GM19452 (cell line): ENCODE data around the gene TMEM114.
"Not testable (repeated sequence)": the region's sequence is repeated elsewhere in the genome, so short reads cannot be mapped to it uniquely, and the experiment has no call there.

Experiments
- ATAC-seq: cut with Tn5 transposase; IDR thresholded peaks from one replicate; pipeline ENCODE4 v1.9.1; 2021; ENCODE audit not compliant: unreplicated experiment

TMEM114 gene

DNA sequence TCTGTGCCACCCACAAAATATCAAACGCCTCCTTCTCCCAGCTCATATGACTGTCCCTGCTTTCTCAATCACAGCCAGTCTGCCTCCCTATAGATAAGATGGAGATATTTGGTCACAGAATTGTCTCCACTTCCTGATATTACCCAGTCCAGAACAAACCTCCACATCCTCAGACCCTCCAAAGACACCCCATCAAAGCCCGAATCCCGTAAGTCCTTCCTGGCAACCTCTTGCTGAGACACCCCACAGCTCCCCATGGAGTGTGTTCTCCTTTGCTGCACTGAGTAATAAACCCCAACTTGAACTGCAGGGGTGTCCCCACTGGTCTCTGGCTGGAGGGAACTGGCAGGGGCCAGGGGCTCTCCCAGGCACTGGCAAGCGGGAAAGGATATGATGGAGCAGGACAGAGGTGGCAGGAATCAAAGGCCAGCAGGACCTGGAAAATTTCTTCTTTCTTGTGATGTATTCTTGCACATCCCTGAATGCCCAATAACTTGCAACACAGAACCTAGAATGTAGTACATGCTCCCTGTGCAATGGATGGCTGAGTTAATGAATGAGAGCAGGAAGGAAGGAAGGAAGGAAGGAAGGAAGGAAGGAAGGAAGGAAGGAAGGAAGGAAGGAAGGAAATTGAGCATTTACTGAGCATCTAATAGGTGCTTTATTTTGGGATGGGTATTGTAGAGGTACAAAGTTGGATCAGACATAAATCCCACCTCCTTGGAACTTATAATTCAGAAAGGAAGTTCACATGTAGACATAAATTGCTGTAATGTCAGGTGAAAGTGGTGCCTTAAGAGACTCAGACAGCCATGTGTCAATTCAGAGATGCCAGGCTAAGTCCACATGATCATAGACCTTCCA lies 13.9 kb downstream of the TMEM114 start:
- ATAC-seq, result no peak

DNA sequence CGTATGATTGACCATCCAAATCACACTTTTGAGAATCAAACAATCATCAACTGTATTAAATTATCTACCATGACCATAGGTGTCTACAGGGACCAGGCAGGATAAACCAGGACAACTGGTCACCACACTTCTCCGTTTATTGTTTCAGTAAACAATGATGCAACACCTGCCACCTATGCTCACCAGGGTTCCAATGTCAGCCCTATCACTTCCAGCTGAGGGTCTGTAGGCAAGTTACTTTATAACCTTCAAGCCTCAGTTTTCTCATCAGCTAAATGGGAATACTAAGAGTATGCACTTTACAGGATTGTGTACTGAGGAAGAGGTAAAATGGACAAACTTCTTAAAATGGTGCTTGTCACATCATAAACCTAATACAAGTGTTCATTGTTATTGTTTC lies 14.9 kb downstream of the TMEM114 start:
- ATAC-seq, result no peak

DNA sequence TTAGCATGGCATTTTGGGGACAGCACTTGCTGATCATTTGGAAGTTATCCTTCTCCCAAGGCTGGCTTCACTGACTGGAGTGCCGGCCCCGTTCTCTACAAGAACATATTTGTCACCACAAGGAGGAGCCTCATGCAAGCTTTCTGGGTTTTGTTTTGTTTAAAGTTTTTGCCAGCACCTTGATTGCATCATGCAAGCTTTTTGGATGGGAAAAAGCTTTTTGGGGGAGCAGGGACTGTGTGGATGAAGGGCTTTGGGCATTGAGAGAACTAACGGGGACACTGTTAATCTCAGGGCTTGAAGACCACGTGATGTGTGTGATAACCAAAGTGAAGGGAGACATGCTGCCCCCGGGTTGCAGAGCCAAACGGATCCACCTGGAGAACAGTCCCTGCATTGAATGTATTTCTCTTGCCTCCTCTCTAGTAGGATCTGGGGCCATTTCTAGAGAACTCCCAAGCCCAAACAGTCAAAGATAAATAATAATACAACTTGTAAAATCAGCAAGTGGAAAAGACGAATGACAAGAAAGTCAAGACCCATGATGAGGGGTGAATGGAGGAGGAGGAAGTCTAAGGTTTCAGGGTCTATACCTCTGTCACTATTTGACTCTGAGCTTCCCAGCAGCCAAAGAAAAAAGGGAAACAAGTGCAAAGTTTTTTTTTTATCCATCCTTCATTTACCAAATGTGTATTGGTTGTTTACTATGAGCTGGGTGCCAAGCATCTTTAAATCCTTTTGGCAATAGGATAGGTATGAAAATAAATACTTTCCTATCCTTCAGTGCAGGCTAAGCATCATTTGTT lies 17.2 kb downstream of the TMEM114 start:
- no peak for ATAC-seq

DNA sequence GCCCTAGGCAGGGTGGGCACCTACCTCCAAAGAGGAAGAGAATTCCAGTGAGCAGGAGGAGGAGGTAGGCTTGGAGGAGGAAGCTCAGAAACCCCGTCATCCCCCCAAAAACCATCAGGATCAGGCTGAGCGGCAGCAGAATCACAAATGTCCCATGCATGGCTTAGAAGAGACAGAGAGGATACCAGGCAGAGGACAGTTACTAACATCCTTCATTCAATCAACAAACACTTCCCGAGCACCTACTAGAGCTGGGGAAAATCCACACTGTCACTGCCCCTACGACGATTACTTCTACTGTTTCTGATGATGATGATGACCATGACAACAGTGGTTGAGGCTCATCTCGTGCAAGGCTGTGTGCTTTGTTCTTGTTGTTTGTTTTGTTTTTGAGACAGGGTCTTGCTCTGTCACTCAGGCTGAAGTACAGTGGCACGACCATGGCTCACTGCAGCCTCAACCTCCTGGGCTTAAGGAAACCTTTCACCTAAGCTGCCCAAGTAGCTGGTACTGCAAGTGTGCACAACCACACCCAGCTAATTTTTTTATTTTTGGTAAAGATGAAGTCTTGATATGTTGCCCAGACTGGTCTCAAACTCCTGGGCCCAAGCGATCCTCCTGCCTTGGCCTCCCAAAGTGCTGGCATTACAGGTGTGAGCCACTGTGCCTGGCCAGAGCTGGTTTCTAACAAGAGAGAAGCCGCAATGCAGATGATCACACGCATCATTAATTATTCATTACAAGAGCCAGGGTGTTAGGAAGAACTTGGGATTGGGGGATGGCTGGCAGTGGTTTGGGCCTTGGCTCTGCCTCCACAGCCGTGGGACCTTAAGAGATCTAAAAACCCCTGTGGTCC lies 18.0 kb downstream of the TMEM114 start:
- no peak for ATAC-seq

DNA sequence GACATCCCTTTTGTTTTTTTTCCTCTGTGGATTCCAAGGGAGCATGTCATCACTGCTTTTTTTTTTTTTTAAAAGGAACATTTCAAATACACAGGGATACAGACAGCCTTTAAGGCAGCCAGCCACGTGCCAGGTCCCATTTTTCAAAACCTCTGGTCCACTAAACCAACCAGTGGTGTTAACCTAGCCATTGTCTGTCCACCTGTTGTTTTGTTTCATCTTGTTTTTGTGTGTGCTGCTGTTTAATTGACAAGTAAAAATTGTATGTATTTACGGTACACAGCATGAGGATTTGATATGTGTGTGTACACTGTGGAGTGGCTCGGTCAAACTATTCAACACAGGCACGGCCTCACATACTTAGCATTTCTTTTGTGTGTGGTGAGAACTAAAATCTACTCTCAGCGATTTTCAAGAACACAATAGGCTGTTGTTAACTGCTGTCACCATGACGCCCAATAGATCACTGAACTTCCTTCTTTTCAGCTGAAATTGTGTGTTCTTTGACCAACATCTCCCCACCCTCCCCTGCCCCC lies 19.2 kb downstream of the TMEM114 start:
- no peak for ATAC-seq

DNA sequence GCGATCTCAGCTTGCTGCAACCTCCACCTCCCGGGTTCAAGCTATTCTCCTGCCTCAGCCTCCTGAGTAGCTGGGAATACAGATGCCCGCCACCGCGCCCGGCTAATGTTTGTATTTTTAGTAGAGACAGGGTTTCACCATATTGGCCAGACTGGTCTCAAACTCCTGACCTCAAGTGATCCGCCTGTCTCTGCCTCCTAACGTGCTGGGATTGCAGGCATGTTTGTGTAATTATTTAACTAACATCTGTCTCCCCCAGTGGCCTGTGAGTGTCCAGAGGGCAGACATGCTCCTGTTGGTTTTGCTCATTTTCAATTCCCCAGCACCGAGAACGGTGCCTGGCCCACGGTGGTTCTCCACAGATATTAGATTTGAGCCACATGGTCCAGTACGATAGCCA lies 19.9 kb downstream of the TMEM114 start:
- not testable (repeated sequence) for ATAC-seq

DNA sequence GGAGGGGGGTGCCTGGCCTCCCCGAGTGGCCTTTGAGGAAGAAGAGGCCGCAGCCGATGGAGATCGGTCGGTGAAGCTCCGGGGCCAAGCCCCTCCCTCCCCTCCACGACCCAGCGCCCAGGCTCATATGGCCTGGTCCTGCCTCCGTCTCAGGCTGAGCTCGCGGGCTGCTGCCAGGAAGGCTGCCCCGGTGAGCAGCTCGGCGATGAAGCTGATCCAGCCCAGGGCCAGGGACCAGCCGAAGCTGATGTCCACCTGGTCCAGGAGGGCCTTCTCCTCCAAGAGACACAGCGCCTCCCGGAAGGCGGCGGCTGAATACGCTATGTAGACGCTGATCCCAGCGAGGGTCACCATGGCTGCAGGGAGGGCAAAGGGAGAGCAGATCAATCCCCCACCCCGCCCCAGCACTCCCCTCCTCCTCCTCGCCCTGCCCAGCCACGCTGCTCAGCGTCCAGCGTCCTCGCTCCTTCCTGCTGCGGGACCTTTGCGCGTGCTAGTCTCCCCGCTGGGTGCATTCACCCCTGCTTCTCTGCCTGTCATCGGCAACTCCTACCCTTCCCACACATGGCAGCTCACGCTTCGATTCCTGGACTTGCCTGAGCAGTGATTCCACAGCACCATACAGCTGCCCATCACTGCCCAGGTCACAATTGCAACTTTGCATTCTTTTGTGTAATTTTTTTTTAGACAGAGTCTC lies 20.5 kb downstream of the TMEM114 start:
- ATAC-seq, result no peak

DNA sequence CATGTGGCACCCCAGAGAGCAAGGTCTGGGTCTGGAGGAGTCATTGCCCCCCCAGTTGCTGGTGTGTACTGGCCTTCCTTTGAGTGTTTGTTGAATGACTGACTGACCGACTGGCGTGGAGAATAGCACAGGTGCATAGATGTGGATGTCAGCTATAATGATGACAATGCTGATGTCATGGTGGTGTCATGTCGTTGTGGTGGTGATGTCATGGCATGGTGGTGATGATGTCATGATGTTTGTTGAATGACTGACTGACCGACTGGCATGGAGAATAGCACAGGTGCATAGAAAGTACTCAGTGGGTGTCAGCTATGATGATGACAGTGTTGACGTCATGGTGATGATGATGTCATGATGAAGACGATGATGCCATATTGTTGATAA lies 22.1 kb downstream of the TMEM114 start:
- no peak for ATAC-seq

DNA sequence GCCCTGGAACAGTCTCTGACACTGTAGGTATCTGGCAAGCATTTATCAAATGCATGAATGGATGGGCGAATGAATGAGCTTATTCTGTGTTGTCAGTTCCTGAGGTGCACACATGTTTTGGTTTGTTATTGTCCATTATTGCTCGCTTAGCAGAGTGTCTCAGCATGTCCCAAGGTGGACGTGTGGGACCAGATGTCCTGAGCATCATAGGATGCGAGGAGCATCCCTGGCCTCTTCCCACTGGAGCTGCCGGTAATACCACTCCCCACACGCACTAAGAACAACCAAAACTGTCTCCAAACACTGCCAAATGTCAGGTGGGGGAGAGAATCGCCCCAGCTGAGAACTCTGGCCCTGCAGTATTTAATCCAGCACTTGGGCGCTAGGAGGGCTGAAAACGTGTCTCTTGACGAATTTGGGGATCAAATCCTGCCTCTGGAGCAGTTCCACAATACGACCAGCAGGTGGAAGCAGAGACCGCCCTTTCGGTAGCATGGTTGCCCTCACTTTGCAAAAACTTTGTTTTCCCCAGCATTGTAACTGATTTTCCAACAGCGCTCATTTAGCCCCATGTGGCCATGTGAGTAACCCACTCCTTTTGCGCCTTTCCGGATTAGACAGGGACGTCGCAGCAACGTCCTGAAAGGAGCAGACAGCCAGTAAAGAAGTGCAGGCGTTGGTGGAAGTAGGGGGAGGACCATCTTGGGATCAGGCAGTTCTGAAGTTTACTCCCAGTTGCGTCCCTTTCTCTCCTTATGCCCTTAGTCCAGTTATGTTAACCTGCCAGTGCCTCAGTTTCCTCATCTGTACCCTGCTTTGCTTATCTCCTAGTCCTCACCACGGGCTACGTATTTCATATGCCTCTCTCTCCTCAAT lies 22.7 kb downstream of the TMEM114 start:
- ATAC-seq, result peak; percentile 92

DNA sequence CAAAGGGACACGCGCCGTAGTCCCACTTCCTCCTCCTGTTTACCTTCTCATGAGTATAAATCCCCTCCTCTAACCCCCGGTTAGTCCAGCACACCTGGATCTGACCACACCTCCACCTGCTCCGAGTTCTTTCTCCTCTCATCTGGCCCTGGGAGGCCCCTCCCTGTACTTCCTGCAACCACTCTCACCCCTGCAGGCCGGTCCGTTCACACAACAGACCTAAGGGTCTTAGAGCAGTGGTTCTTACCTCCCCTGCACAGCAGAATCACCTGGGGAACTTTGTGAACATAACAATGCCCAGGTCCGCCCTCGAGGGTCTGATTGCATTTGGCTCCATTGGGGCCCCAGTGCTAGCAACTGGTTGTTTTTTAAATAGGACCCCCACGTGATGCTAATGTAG lies 24.8 kb downstream of the TMEM114 start:
- no peak for ATAC-seq

DNA sequence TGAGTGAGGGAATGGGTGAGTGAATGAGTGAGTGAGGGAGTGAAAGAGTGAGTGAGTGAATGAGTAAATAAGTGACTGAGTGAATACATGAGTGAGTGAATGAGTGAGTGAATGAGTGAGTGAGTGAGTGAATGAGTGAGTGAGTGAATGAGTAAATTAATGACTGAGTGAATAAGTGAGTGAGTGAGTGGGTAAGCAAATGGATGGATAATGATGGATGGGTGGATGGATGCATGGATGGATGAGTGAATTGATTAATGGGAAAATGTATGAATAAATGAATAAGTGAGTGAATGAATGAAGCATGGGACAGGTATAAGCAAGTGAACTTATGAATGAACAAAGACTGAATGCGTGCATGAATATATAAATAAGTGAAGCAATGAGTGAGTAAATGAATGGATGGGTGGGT lies 25.4 kb downstream of the TMEM114 start:
- ATAC-seq, result no peak

DNA sequence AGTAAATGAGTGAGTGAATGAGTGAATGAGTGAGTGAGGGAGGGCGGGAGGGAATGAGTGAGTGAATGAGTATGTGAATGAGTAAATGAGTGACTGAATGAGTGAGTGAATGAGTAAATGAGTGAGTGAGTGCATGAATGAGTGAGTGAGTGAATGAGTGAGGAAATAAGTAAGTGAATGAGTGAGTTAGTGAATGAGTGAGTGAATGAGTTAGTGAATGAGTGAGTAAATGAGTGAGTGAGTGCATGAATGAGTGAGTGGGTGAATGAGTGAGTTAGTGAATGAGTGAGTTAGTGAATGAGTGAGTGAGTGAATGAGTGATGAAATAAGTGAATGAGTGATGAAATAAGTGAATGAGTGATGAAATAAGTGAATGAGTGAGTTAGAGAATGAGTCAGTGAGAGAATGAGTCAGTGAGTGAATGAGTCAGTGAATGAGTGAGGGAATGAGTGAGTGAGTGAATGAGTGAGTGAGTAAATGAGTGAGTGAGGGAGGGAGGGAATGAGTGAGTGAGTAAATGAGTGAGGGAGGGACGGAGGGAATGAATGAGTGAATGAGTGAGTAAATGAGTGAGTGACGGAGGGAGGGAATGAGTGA lies 26.3 kb downstream of the TMEM114 start:
- ATAC-seq, result not testable (repeated sequence)

DNA sequence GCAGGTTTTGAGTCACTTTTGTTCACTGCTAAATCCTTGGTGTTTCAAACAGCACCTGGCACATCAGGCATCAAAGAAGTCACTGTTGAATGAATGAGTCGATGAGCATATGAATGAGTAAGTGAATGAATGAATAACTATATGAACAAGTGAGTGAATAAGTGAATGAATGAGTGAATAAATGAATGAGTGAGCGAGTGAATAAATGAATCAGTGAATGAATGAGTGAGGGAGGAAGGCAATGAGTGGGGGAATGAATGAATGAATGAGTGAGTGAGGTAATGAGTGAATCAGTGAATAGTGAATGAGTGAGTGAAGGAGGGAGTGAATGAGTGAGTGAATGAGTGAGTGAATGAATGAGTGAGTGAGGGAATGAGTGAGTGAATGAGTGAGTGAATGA lies 28.8 kb downstream of the TMEM114 start:
- ATAC-seq, result no peak

DNA sequence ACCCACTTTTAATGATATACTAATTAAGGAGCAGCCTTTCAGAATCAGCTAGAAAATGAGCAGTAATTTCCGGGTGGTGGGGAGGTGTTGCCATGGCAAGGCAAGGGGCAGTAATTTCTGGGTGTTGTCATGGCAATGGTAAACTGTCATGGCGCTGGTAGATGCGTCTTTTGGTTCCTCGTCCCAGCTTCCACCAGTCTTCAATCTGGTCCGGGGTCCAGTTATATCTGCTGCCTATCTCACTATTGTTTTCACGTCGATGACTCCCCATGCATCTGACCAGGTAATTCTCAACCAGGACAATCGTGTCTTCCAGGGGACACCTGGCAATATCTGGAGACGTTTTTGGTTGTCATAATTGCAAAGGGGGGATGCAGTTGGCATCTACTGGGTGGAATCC lies 34.9 kb downstream of the TMEM114 start:
- no peak for ATAC-seq

DNA sequence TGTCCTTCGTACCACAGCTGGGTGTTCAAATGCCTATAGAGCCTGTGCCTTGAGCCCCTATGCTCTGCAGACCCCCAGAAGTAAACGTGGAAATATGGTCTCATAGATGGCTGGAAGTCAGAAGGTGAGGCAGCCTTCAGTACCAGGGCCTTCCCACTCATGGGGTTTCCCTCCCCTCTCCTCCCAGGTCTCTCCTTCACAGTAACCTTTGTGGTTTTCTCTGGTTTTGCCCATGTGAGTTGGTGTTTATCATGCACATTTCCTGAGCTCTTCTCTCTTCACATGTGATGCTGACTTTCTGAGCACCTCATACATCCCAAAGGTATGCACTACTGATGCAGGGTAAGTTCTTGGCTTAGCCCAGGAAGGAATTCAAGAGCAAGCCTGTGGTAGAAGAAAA lies 35.4 kb downstream of the TMEM114 start:
- no peak for ATAC-seq

DNA sequence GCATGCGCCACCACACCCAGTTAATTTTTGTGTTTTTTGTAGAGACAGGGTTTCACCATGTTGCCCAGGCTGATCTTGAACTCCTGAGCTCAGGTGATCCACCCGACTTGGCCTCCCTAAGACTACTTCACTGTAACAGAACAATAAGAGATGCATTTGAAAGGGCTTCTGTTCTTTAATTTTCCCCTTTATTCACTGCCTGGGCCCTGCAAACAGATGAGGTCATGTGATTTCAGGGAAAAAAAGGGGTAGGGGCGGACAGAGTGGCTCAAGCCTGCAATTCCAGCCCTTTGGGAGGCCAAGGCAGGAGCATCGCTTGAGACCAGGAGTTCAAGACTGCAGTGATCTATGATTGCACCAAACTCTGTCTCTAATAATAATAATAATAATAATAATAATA lies 36.3 kb downstream of the TMEM114 start:
- no peak for ATAC-seq

DNA sequence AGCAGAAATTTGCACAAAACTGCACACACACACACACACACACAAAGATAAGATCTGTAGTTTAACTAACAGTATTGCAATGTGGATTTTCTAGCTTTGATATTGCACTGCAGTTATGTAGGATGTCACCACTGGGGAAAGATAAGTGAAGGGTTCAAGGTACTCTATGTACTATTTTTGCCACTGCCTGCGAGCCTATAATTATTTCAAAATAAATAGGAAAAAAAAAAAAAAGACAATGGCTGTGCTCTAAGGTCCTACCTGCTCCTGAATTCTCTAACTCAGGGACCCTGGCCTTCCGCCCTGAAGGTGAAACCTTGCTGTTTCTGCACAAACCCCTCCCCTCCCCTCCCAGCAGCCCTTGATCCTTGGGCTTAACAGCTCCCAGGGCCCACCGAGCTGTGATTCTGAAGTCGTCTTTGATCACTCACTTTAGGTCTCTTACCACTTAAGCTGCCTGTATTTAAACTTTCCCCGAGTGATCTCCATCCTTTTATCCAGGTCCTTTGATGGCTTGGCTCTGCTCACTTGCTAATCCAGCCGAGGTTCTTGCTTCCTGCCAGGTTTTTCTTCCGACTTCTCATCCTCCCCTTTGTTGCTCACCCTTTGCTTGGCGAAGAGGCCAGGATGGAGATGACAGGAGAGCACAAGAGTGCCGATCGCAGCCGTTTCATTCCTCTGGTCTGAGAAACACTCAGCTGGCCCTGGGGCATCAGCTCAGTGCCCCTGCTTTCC lies 37.7 kb downstream of the TMEM114 start:
- no peak for ATAC-seq
